Mononuclear cell (primary cell): Measurements from ENCODE around the gene DVL3. TPM values are rescaled to one million over a fixed set of nuclear protein-coding genes. Genes with fewer than 3 reads are reported as not detected.
"Not testable (repeated sequence)": the region's sequence is repeated elsewhere in the genome, so short reads cannot be mapped to it uniquely, and the experiment has no call there.

Experiments used
- H3K27me3 ChIP-seq: 2 replicates; pipeline ENCODE4 v1.6.0; 2011; ENCODE audit warnings: low read length, control low read depth; ENCODE audit not compliant: insufficient read depth
- H3K4me1 ChIP-seq: 2 replicates; pipeline ENCODE4 v1.5.1; 2011; ENCODE audit warnings: mild to moderate bottlenecking, low read length, control low read depth; ENCODE audit not compliant: insufficient read depth
- H3K4me3 ChIP-seq: 2 replicates; pipeline ENCODE4 v1.5.1; 2011; ENCODE audit warnings: mild to moderate bottlenecking, low read length, moderate library complexity
- H3K9me3 ChIP-seq: 2 replicates; pipeline ENCODE4 v1.5.1; 2011; ENCODE audit warnings: low read depth, mild to moderate bottlenecking, control low read depth, low read length
- total RNA-seq: library from RNA; depleted of rRNA; stranded (reverse); fragments of >200 nt; gene quantifications from one replicate; pipeline ENCODE4 v1.2.3, GENCODE V29; 2012

DVL3 gene
- total RNA-seq, 1 donor: 18.3 TPM

GRCh38 chr3:184144505-184144904 lies 10.7 kb upstream of the DVL3 start:
- Histone ChIP-seq H3K27me3 (no peaks in the 10 kb centered on the region), H3K9me3 (no peaks in the 10 kb centered on the region), H3K4me3 (no peak overlapping the region), H3K4me1 (no peaks in the 10 kb centered on the region)

- no peaks in the 10 kb centered on the region for H3K27me3 ChIP-seq
- no peak overlapping the region for H3K4me3 ChIP-seq
- no peaks in the 10 kb centered on the region for H3K4me1 ChIP-seq
- H3K9me3 ChIP-seq: no peaks in the 10 kb centered on the region
These were observed 10.1 kb upstream of the DVL3 start for GRCh38 chr3:184145111-184145524.

- no peak overlapping the region for H3K4me3 ChIP-seq
- no peaks in the 10 kb centered on the region for H3K27me3 ChIP-seq
- no peaks in the 10 kb centered on the region for H3K4me1 ChIP-seq
- H3K9me3 ChIP-seq: no peaks in the 10 kb centered on the region
These were observed 9.4 kb upstream of the DVL3 start for GRCh38 chr3:184145751-184146270.

GRCh38 chr3:184148076-184148475 lies 7.1 kb upstream of the DVL3 start:
- H3K4me3 ChIP-seq: no peak overlapping the region
- H3K27me3 ChIP-seq: no peaks in the 10 kb centered on the region
- H3K4me1 ChIP-seq: no peaks in the 10 kb centered on the region
- H3K9me3 ChIP-seq: no peaks in the 10 kb centered on the region

GRCh38 chr3:184149123-184149522 lies 6.1 kb upstream of the DVL3 start:
- H3K27me3 ChIP-seq: no peaks in the 10 kb centered on the region
- no peaks in the 10 kb centered on the region for H3K4me1 ChIP-seq
- no peaks in the 10 kb centered on the region for H3K9me3 ChIP-seq
- H3K4me3 ChIP-seq: no peak overlapping the region

GRCh38 chr3:184149770-184150169 lies 5.4 kb upstream of the DVL3 start:
- not testable (repeated sequence) for H3K4me3 ChIP-seq, H3K4me1 ChIP-seq, H3K27me3 ChIP-seq, H3K9me3 ChIP-seq

GRCh38 chr3:184155644-184156521 lies 706 bp downstream of the DVL3 start:
- H3K27me3 ChIP-seq: no peaks in the 10 kb centered on the region
- peak overlapping the region; percentile 77 for H3K4me3 ChIP-seq
- no peaks in the 10 kb centered on the region for H3K9me3 ChIP-seq
- peaks cover 31% of the 10 kb centered on the region for H3K4me1 ChIP-seq

GRCh38 chr3:184156522-184156955 lies 1.4 kb downstream of the DVL3 start:
- H3K4me1 ChIP-seq: peaks cover 31% of the 10 kb centered on the region
- H3K4me3 ChIP-seq: peak overlapping the region; percentile 77
- no peaks in the 10 kb centered on the region for H3K27me3 ChIP-seq
- no peaks in the 10 kb centered on the region for H3K9me3 ChIP-seq

- Histone ChIP-seq H3K9me3 (no peaks in the 10 kb centered on the region), H3K4me1 (peaks cover 31% of the 10 kb centered on the region), H3K4me3 (no peak overlapping the region), H3K27me3 (no peaks in the 10 kb centered on the region)
These were observed 2.0 kb downstream of the DVL3 start for GRCh38 chr3:184157206-184157605.

GRCh38 chr3:184158404-184158803 lies 3.2 kb downstream of the DVL3 start:
- H3K4me3 ChIP-seq: no peak overlapping the region
- no peaks in the 10 kb centered on the region for H3K27me3 ChIP-seq
- no peaks in the 10 kb centered on the region for H3K9me3 ChIP-seq
- H3K4me1 ChIP-seq: peaks cover 31% of the 10 kb centered on the region

GRCh38 chr3:184160456-184160855 lies 5.3 kb downstream of the DVL3 start:
- Histone ChIP-seq H3K4me1 (peaks cover 31% of the 10 kb centered on the region), H3K4me3 (no peak overlapping the region), H3K9me3 (no peaks in the 10 kb centered on the region), H3K27me3 (no peaks in the 10 kb centered on the region)

GRCh38 chr3:184162571-184163070 lies 7.4 kb downstream of the DVL3 start:
- H3K9me3 ChIP-seq, H3K4me3 ChIP-seq, H3K27me3 ChIP-seq: not testable (repeated sequence)
- peaks cover 12% of the 10 kb centered on the region for H3K4me1 ChIP-seq

GRCh38 chr3:184164648-184165330 lies 9.6 kb downstream of the DVL3 start:
- Histone ChIP-seq H3K4me3 (no peak overlapping the region), H3K27me3 (no peaks in the 10 kb centered on the region), H3K9me3 (no peaks in the 10 kb centered on the region), H3K4me1 (no peaks in the 10 kb centered on the region)

GRCh38 chr3:184165543-184165942 lies 10.4 kb downstream of the DVL3 start:
- no peaks in the 10 kb centered on the region for H3K9me3 ChIP-seq
- H3K27me3 ChIP-seq: no peaks in the 10 kb centered on the region
- H3K4me3 ChIP-seq: no peak overlapping the region
- H3K4me1 ChIP-seq: no peaks in the 10 kb centered on the region

GRCh38 chr3:184166671-184167070 lies 11.5 kb downstream of the DVL3 start:
- no peaks in the 10 kb centered on the region for H3K4me1 ChIP-seq
- H3K27me3 ChIP-seq: no peaks in the 10 kb centered on the region
- H3K4me3 ChIP-seq: no peak overlapping the region
- H3K9me3 ChIP-seq: no peaks in the 10 kb centered on the region
